Measurements from ENCODE around the gene UGT1A8.

- TF ChIP-seq CTCF (IDR thresholded peaks at IDR 0.05; ENCODE audit: poor library complexity) (no peak), EZH2phosphoT487 (IDR thresholded peaks at IDR 0.05; ENCODE audit: low read depth, severe bottlenecking, unreplicated experiment) (no peak)
Measured at GRCh38 chr2:233708942-233709341, 91.5 kb downstream of the UGT1A8 start.

Measured in hepatocyte (in vitro differentiated cells).